NT2/D1 (cell line): Measurements from ENCODE around the gene EPN2.

ENCODE experiments used
- DNase-seq: peaks from one replicate; pipeline ENCODE4 v3.0.0-alpha.2; 2011; ENCODE audit warnings: low read depth, low spot score
- H3K27me3 ChIP-seq: 2 replicates; pipeline ENCODE4 v1.6.0; 2011; ENCODE audit warnings: mild to moderate bottlenecking; ENCODE audit not compliant: insufficient read length, insufficient read depth
- H3K36me3 ChIP-seq: 2 replicates; pipeline ENCODE4 v1.6.1; 2011; ENCODE audit warnings: mild to moderate bottlenecking, low read length, mixed read lengths; ENCODE audit not compliant: insufficient read depth, insufficient read length
- H3K4me1 ChIP-seq: 2 replicates; pipeline ENCODE4 v1.5.1; 2011; ENCODE audit not compliant: insufficient read depth, insufficient read length
- H3K4me3 ChIP-seq: 2 replicates; pipeline ENCODE4 v1.5.1; 2011; ENCODE audit warnings: low read depth; ENCODE audit not compliant: insufficient read length
- H3K9ac ChIP-seq: 2 replicates; pipeline ENCODE4 v1.6.0; 2011; ENCODE audit warnings: low read depth; ENCODE audit not compliant: insufficient read length
- H3K9me3 ChIP-seq: 2 replicates; pipeline ENCODE4 v1.5.1; 2011; ENCODE audit warnings: mild to moderate bottlenecking, low read length; ENCODE audit not compliant: insufficient read depth
- SUZ12 ChIP-seq: IDR thresholded peaks from 2 replicates; pipeline ENCODE4 v1.6.1; 2011; ENCODE audit not compliant: insufficient read length, insufficient read depth; ENCODE audit errors: extremely low read depth
- YY1 ChIP-seq: IDR thresholded peaks from 2 replicates; pipeline ENCODE4 v1.6.1; 2011; ENCODE audit not compliant: insufficient read length, insufficient read depth
- ZNF274 ChIP-seq: IDR thresholded peaks from 2 replicates; pipeline ENCODE4 v1.6.1; 2011; ENCODE audit warnings: mild to moderate bottlenecking, low read depth, low read length

The EPN2 gene

GRCh38 chr17:19379361-19380065 lies 142.3 kb downstream of the EPN2 start:
- TF ChIP-seq SUZ12 (no peak), ZNF274 (no peak), YY1 (no peak)
- no peak for DNase-seq
- Histone ChIP-seq H3K27me3 (no peaks in the 10 kb centered on the region), H3K4me1 (no peaks in the 10 kb centered on the region), H3K36me3 (peaks cover 58% of the 10 kb centered on the region), H3K9me3 (no peaks in the 10 kb centered on the region), H3K9ac (peak overlapping the region; percentile 96), H3K4me3 (peak overlapping the region; percentile 86)

- H3K4me3 ChIP-seq, result no peak overlapping the region
- H3K9me3 ChIP-seq, result no peaks in the 10 kb centered on the region
- no peak overlapping the region for H3K9ac ChIP-seq
- peaks cover 69% of the 10 kb centered on the region for H3K36me3 ChIP-seq
- no peak for TF ChIP-seq ZNF274
- TF ChIP-seq SUZ12, result no peak
- no peak for TF ChIP-seq YY1
- no peak for DNase-seq
- no peaks in the 10 kb centered on the region for H3K27me3 ChIP-seq
- H3K4me1 ChIP-seq, result peaks cover 5% of the 10 kb centered on the region
Measured at GRCh38 chr17:19380481-19381301, 143.5 kb downstream of the EPN2 start.

DNA sequence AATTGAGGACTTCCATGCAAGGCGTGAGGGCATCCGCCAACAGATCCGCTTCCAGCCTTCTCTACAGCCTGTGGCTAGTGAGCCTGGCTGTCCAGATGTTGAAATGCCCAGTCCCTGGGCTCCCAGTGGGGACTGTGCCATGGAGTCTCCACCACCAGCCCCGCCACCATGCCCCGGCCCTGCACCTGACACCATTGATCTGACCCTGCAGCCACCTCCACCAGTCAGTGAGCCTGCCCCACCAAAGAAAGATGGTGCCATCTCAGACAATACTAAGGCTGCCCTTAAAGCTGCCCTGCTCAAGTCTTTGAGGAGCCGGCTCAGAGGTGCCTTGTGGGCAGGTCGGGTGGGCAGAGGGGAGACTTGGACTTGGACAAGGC lies 144.2 kb downstream of the EPN2 start:
- Histone ChIP-seq H3K27me3 (no peaks in the 10 kb centered on the region), H3K9ac (no peak overlapping the region), H3K4me1 (peaks cover 8% of the 10 kb centered on the region), H3K36me3 (peaks cover 75% of the 10 kb centered on the region), H3K4me3 (no peak overlapping the region), H3K9me3 (no peaks in the 10 kb centered on the region)
- TF ChIP-seq YY1, result no peak
- TF ChIP-seq ZNF274, result no peak
- TF ChIP-seq SUZ12, result no peak
- DNase-seq, result no peak

GRCh38 chr17:19381741-19382444 lies 144.7 kb downstream of the EPN2 start:
- DNase-seq, result no peak

DNA sequence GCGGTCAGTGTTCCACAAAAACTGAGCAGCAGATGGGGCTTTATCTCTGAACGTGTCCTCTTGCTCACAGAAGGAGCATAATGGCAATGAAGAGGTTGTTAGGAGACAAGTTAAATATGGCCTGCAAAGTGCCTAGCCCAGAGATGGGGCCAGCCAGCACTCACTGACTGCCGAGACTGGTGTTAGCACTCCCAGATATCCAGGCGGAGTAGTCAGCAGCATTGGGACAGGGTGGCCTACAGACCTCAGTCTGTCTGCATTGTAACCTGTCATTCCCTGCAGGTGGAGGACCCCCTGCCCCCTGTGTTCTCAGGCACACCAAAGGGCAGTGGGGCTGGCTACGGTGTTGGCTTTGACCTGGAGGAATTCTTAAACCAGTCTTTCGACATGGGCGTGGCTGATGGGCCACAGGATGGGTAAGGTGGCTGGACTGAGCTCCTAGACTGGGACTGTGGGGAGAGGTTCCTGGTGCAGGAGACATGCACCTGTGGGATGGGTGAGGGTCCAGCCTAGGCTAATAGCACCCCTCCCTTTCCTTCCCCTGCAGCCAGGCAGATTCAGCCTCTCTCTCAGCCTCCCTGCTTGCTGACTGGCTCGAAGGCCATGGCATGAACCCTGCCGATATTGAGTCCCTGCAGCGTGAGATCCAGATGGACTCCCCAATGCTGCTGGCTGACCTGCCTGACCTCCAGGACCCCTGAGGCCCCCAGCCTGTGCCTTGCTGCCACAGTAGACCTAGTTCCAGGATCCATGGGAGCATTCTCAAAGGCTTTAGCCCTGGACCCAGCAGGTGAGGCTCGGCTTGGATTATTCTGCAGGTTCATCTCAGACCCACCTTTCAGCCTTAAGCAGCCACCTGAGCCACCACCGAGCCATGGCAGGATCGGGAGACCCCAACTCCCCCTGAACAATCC lies 145.6 kb downstream of the EPN2 start:
- no peaks in the 10 kb centered on the region for H3K27me3 ChIP-seq
- H3K4me3 ChIP-seq, result no peak overlapping the region
- TF ChIP-seq ZNF274, result no peak
- no peak for TF ChIP-seq YY1
- TF ChIP-seq SUZ12, result no peak
- no peaks in the 10 kb centered on the region for H3K9me3 ChIP-seq
- DNase-seq, result no peak
- H3K36me3 ChIP-seq, result peaks cover 75% of the 10 kb centered on the region
- no peak overlapping the region for H3K9ac ChIP-seq
- H3K4me1 ChIP-seq, result peaks cover 15% of the 10 kb centered on the region

More at GRCh38 chr17:19381741-19382444, 144.7 kb downstream of the EPN2 start:
- TF ChIP-seq SUZ12 (no peak), YY1 (no peak), ZNF274 (no peak)
- H3K4me3 ChIP-seq, result no peak overlapping the region
- H3K36me3 ChIP-seq, result peaks cover 75% of the 10 kb centered on the region
- H3K27me3 ChIP-seq, result no peaks in the 10 kb centered on the region
- H3K9me3 ChIP-seq, result no peaks in the 10 kb centered on the region
- H3K4me1 ChIP-seq, result peaks cover 12% of the 10 kb centered on the region
- H3K9ac ChIP-seq, result no peak overlapping the region

DNA sequence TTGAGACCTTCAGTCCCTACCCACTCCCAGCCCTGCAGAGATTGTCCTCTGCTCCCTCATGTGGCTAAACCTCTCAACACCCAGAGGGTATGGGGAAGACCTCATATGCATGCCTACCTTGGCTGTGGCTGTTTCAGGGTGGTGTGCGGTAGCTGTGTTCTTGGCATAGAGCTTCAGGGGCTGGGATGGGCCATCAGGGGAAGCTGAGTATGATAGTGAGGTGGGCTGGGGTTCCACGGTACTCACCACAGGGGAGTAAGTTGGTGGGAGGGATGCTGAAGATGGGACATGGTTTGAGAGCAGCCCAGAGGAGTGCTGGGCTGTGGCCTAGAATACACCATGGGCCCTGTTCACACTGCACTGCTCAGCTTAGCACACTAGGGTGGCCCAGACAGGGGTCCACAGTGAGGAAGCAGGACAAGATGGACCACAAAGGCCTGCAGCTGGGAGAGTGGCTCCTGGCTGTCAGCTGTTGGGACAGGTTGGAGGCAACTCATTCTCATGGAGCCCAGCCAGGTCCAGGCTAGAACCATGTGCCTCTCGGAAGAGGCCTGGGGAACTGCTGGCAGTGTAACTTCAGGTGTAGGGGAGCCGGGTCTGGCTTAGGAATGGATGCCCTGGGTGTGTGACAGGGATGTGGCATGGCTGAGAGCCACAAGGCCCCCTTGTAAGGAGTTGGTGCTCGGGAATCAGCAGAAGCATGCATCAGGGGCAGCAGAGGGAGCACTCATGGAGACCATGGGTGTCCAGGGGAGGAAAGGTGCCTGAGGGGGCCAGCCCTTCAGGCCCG lies 146.7 kb downstream of the EPN2 start:
- peaks cover 74% of the 10 kb centered on the region for H3K36me3 ChIP-seq

More for the DNA sequence above, 146.7 kb downstream of the EPN2 start:
- no peak for DNase-seq
- Histone ChIP-seq H3K4me1 (peaks cover 15% of the 10 kb centered on the region), H3K4me3 (no peak overlapping the region), H3K27me3 (no peaks in the 10 kb centered on the region), H3K9ac (no peak overlapping the region), H3K9me3 (no peaks in the 10 kb centered on the region)
- TF ChIP-seq YY1, result no peak
- TF ChIP-seq ZNF274, result no peak
- TF ChIP-seq SUZ12, result no peak
